ENCODE data around the gene PPP2R2C.

- no peak for TF ChIP-seq CTCF (IDR thresholded peaks at IDR 0.05)
- no peak for TF ChIP-seq POLR2A (IDR thresholded peaks at IDR 0.05)
- no peak for TF ChIP-seq POLR2AphosphoS5 (IDR thresholded peaks at IDR 0.05)
These were observed 124.0 kb downstream of the PPP2R2C start for GRCh38 chr4:6348408-6348807.

Measured in prostate gland (tissue), 2 donors.